ENCODE results near the gene ZNF19. TPM values are rescaled to one million over a fixed set of nuclear protein-coding genes. Genes with fewer than 3 reads are reported as not detected.

Gene ZNF19
- total RNA-seq, 1 experiment from 2014 or later, result 4.7 TPM

GRCh38 chr16:71493213-71493612 is 4.1 kb upstream of the ZNF19 start:
- Histone ChIP-seq H3K79me2 (ENCODE audit: insufficient read depth, low read length) (no peaks in the 10 kb centered on the region), H3K23me2 (ENCODE audit: insufficient read length, low read depth, low read length, poor library complexity, severe bottlenecking) (no peaks in the 10 kb centered on the region), H2BK20ac (ENCODE audit: low read depth, low read length, poor library complexity, severe bottlenecking) (no peak overlapping the region), H3K18ac (ENCODE audit: insufficient read length, low read depth, low read length) (no peak overlapping the region), H2AK5ac (ENCODE audit: insufficient read length, low read length) (no peak overlapping the region), H3K14ac (ENCODE audit: insufficient read depth, low read length) (no peak overlapping the region), H3K4me2 (ENCODE audit: insufficient read depth, insufficient read length, low read length) (no peak overlapping the region), H2BK12ac (ENCODE audit: insufficient read length, low read depth, low read length) (no peak overlapping the region), H2AFZ (ENCODE audit: low read length) (no peak overlapping the region), H2BK5ac (ENCODE audit: insufficient read length, low read length) (no peak overlapping the region), H2BK120ac (ENCODE audit: low read depth, low read length, poor library complexity, severe bottlenecking) (no peak overlapping the region), H3K27me3 (ENCODE audit: insufficient read depth, low read length) (no peaks in the 10 kb centered on the region), H3K4me1 (ENCODE audit: insufficient read depth, low read length) (no peaks in the 10 kb centered on the region), H3K79me1 (ENCODE audit: insufficient read depth, low read depth, low read length, poor library complexity, severe bottlenecking) (no peaks in the 10 kb centered on the region), H3K9ac (ENCODE audit: extremely low read depth, insufficient read length, low read length) (no peak overlapping the region), H4K91ac (ENCODE audit: insufficient read length, low read depth, low read length) (no peak overlapping the region), H2BK15ac (ENCODE audit: low read depth, low read length) (no peak overlapping the region), H4K8ac (replicated peaks; ENCODE audit: insufficient read length, low read depth, low read length) (no peak overlapping the region), H4K20me1 (ENCODE audit: control insufficient read depth, insufficient read depth, insufficient read length) (no peaks in the 10 kb centered on the region), H3K56ac (ENCODE audit: insufficient read length, low read depth, low read length) (no peak overlapping the region), H3T11ph (ENCODE audit: low read length) (no peak overlapping the region), H3K9me3 (ENCODE audit: control insufficient read depth, low read depth, low read length) (no peaks in the 10 kb centered on the region), H3K4ac (ENCODE audit: low read depth, low read length) (no peak overlapping the region), H4K5ac (ENCODE audit: insufficient read length, low read depth, low read length) (no peak overlapping the region), H3K23ac (ENCODE audit: insufficient read length, low read depth, low read length) (no peak overlapping the region), H3K27ac (ENCODE audit: insufficient read length, low read depth, low read length) (no peak overlapping the region)
- Mint-ChIP-seq H3K4me1 (no peaks in the 10 kb centered on the region), H3K4me3 (no peak overlapping the region), H3K27me3 (ENCODE audit: low read depth) (peaks cover 12% of the 10 kb centered on the region), H3K9me3 (no peaks in the 10 kb centered on the region; a peak in 1 of 5 replicates), H3K27ac (no peak overlapping the region), H3K36me3 (ENCODE audit: insufficient read depth in 1 of 3, low read depth in 3 of 3) (no peaks in the 10 kb centered on the region)
- TF ChIP-seq CTCF (conservative IDR thresholded peaks at IDR 0.05), result no peak
- no peak for DNase-seq
- WGBS (ENCODE audit: extremely low coverage, insufficient read length, low lambda C conversion rate), result no CpG with 5 or more reads among the region's 3 CpGs

Measured in H9 (cell line).